HL-60 (cell line): ENCODE data around the gene TMBIM4.

ENCODE experiments used
- POLR2AphosphoS5 ChIP-seq: IDR thresholded peaks from 2 replicates; pipeline ENCODE4 v1.6.1; 2012; ENCODE audit warnings: low read depth
- SPI1 ChIP-seq: IDR thresholded peaks from 2 replicates; pipeline ENCODE4 v1.6.1; 2012; ENCODE audit warnings: low read depth, mild to moderate bottlenecking, borderline replicate concordance
- TF ChIP-seq, protein P1 (sequence below): IDR thresholded peaks from one replicate; pipeline ENCODE4 v1.5.1; 2011; ENCODE audit warnings: low read length, control low read depth, inconsistent platforms; ENCODE audit not compliant: insufficient read depth
- TF ChIP-seq, protein P2 (sequence below): IDR thresholded peaks from 2 replicates; pipeline ENCODE4 v1.6.1; 2012; ENCODE audit warnings: low read depth; ENCODE audit not compliant: insufficient replicate concordance

DNA sequence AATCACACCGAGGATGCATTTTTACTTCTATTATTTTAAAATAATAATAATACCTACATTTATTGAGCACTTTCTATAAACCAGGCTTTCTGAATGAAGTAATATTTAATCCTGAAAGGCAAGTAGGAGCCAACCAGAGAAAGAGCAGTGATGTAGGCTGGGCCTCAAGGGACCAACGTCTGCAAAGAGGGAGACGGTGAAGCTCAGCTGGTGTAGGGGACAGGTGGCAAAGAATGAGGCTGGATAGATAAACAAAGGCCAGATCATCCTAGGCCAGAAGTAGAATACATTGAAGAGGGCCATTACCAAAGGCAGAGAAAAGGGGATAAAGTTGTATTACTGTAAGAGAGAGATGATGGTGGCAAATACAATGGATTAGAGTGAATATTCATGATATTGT, 810 bp upstream of the TMBIM4 start:
- TF ChIP-seq, protein P1, sequence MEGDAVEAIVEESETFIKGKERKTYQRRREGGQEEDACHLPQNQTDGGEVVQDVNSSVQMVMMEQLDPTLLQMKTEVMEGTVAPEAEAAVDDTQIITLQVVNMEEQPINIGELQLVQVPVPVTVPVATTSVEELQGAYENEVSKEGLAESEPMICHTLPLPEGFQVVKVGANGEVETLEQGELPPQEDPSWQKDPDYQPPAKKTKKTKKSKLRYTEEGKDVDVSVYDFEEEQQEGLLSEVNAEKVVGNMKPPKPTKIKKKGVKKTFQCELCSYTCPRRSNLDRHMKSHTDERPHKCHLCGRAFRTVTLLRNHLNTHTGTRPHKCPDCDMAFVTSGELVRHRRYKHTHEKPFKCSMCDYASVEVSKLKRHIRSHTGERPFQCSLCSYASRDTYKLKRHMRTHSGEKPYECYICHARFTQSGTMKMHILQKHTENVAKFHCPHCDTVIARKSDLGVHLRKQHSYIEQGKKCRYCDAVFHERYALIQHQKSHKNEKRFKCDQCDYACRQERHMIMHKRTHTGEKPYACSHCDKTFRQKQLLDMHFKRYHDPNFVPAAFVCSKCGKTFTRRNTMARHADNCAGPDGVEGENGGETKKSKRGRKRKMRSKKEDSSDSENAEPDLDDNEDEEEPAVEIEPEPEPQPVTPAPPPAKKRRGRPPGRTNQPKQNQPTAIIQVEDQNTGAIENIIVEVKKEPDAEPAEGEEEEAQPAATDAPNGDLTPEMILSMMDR = no peak
- TF ChIP-seq POLR2AphosphoS5 (no peak), SPI1 (no peak)
- TF ChIP-seq, protein P2, sequence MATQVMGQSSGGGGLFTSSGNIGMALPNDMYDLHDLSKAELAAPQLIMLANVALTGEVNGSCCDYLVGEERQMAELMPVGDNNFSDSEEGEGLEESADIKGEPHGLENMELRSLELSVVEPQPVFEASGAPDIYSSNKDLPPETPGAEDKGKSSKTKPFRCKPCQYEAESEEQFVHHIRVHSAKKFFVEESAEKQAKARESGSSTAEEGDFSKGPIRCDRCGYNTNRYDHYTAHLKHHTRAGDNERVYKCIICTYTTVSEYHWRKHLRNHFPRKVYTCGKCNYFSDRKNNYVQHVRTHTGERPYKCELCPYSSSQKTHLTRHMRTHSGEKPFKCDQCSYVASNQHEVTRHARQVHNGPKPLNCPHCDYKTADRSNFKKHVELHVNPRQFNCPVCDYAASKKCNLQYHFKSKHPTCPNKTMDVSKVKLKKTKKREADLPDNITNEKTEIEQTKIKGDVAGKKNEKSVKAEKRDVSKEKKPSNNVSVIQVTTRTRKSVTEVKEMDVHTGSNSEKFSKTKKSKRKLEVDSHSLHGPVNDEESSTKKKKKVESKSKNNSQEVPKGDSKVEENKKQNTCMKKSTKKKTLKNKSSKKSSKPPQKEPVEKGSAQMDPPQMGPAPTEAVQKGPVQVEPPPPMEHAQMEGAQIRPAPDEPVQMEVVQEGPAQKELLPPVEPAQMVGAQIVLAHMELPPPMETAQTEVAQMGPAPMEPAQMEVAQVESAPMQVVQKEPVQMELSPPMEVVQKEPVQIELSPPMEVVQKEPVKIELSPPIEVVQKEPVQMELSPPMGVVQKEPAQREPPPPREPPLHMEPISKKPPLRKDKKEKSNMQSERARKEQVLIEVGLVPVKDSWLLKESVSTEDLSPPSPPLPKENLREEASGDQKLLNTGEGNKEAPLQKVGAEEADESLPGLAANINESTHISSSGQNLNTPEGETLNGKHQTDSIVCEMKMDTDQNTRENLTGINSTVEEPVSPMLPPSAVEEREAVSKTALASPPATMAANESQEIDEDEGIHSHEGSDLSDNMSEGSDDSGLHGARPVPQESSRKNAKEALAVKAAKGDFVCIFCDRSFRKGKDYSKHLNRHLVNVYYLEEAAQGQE = no peak
